Eye (tissue), 1 donor: ENCODE results near the gene YIF1B.
"Not testable (repeated sequence)": the region's sequence is repeated elsewhere in the genome, so short reads cannot be mapped to it uniquely, and the experiment has no call there.

Source experiments
- DNase-seq: peaks from one replicate; pipeline ENCODE4 v3.0.0-alpha.2; 2015

YIF1B gene

DNA sequence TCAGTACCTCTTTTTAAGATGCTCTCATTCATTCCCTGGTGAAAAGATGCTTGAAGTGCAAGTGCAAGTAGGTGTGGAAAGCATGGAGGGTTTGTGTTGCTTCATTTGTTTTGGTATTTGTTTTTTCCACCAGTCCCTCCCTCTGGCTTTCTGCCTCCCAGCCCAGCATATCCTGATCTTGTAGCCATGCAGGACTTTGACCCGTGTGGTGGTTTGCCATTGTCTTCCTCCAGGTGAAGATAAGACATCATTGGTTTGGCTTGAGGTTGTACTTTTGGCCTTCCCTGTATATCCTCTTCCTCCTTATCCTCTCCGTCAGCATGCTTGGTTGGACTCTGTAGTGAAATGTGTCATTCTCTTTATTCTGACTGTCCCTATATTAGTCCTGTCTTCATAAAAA, 42.2 kb downstream of the YIF1B start:
- no peak for DNase-seq

DNA sequence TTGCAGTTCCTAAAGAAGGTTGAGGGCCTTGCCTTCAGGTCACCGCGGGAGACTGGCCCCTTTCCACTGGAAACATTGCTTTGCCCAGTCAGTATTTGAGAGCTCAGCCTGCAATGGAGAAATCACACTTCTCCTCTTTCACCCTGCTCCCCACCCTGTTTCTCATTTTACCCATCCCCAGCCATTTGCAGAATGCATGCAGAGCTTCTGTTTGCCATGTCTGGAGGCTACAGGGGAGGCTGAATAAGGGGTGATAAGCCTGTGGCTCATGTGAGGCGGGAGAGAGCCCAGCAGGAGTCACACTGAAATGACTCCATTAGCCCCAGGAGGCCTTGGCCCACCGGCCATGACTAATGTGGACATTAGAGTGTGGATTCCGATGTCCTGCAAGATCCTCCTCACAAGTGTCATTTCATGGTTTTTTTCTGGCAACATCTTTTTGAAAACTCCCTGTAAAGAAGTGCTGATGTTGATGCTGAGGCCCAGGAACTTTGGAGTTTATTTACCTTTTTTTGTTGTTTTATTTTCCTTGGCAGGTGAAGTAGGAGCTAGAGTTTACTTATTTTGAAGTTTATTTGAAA, 45.1 kb downstream of the YIF1B start:
- DNase-seq = peak; percentile 39

DNA sequence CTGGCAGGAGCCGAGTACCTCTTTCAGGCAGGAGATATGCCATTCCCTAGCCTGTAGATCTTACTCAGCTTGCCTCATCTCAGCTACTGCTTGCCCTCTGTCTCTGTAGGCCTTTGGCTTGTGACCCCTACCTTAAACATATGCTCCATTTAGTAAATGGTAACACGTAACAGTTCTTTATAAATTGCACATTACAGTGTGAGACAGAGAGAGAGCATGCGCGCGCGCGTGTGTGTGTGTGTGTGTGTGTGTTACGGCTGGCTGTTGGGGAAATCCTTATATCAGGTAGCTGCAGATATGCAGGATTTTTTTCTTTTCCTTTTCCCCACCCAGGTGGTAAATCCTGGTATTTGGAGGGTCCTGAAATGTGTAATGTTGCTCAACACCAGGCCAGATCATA, 47.2 kb downstream of the YIF1B start:
- DNase-seq = peak; percentile 25

DNA sequence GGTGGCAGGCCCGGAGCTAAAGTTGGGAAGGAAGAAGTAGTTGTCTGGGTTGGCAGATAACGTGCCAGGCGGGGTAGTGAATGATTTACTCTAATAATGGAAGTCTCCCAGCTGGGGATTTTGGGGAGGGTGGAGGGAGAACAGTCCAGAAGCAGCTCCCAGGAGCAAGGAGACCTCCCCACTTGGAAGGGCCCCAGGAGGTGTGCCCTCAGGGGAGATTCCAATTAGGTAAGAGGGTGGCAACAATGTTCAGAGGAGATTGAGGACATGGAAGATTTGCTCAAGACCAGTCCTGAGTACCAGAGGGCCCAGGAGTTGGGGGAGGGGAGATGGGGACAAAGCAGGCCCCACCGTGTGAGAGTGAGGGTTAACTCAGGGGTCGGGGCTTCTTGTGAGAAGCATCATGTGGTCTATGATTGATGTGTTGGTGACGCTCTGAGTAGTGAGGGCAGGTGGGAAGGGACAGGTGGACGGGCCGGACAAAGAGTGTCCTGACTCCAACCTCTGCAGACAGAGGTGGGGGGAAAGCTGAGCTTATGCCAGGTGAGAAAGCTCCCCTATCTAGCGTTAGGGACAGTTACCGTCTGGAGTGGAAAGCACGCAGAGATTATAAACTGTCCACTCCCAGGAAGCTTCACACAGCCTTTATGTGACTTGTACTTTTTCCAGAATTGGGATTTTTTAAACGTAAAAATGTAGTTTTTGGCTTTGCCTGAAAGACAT, 47.8 kb downstream of the YIF1B start:
- DNase-seq = no peak

DNA sequence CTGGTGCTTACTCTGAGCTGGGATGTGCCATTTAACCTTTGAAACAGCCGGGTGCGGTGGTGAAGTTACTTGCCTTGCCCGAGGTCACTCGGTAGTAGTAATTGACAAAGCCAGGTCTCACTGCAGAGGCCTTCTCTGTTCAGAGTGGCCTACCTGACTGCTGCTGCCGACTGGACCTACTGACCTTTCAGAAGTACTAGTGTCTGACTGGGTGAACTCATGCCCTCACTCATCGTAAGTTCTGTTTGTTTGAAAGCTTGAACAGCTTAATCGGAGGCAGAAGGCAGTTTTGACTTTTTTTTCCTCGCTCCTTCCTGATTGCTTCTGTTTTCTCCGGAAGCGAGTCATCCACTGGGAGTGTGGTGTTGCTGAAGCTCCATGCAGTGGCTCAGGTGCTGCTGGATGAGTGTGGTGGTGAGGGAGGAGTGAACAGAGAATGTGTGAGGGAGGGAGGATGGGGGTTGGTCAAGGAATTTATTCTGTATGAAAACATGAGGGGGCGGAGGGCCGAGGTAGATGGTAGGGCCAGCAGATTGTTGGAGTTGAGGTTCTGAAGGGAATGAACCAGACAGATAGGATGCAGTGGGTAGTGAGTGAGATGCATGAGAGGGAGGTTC, 48.7 kb downstream of the YIF1B start:
- DNase-seq = no peak

DNA sequence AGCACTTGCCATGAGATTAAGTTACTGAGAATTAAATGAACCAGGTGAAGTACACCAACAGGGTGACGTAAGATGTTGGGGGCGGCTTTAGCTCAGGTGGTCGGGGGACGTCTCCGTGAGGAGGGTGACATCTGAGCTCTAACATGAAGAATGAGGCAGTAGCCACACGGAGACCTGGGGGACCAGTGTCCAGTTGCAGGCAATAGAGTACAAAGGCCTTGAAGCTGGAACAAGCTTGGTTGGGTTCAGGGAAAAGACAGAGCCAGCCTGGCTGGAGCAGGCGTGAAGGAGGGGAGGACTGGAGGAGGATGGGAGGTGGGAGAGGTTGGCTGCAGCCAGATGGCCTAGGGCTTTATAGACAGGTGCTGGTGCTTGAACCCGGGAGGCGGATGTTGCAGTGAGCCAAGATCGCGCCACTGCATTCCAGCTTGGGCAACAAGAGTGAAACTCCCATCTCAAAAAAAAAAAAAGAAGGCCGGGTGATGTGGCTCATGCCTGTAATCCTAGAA, 49.8 kb downstream of the YIF1B start:
- DNase-seq = peak; percentile 11

DNA sequence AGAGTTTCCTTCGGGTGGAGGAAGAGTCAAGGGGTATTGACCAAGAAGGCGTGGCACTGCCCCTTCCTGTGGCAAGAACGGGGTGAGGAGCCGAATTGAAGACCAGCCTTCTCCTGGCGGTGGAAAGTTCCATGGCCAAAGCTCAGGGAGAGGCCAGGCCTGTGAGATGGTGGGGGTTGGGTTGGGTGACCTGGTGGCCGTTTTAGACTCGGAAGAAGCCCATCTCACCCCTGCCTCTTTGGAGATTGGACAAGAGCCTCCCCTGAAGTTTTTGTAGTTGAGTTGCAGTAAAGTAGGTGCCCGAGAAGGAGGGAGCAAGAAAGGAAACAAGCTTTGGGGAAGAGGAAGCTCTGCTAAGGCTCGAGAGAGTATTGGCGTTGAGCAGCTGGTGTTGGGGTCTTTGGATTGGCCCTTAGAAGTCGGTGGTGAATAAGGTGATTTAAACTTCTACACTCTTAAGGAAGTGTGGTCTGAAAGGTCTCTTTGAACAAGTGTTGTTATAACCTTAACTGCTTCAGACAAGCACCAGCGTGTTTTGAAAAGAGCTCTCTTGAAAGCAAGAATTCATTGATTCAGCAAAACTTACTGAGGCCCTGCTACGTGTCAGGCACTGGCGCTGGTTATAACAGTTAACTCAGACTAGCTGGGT, 50.4 kb downstream of the YIF1B start:
- peak; percentile 50 for DNase-seq

DNA sequence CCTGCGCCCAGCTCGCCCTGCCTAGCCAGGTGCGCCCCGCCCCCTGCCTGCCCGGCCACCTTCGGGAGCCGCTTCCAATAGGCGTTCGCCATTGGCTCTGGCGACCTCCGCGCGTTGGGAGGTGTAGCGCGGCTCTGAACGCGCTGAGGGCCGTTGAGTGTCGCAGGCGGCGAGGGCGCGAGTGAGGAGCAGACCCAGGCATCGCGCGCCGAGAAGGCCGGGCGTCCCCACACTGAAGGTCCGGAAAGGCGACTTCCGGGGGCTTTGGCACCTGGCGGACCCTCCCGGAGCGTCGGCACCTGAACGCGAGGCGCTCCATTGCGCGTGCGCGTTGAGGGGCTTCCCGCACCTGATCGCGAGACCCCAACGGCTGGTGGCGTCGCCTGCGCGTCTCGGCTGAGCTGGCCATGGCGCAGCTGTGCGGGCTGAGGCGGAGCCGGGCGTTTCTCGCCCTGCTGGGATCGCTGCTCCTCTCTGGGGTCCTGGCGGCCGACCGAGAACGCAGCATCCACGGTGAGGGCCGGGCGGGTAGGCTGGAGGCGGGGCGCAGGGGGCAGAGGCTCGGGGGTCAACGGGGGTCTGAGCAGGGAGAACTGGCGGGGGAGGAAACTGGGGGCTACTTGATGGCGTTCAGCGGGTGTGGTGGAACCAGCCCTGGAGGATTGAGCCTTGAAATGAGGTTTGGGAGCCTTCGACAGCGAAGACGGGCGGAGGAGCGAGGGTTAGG, 51.1 kb downstream of the YIF1B start, which contains the start of gene SPINT2:
SPINT2 (plus strand) TSS at position 88 of the 727 bp plus-strand sequence; CDS start at position 408, 320 bp downstream.
- peak; percentile 88 for DNase-seq

DNA sequence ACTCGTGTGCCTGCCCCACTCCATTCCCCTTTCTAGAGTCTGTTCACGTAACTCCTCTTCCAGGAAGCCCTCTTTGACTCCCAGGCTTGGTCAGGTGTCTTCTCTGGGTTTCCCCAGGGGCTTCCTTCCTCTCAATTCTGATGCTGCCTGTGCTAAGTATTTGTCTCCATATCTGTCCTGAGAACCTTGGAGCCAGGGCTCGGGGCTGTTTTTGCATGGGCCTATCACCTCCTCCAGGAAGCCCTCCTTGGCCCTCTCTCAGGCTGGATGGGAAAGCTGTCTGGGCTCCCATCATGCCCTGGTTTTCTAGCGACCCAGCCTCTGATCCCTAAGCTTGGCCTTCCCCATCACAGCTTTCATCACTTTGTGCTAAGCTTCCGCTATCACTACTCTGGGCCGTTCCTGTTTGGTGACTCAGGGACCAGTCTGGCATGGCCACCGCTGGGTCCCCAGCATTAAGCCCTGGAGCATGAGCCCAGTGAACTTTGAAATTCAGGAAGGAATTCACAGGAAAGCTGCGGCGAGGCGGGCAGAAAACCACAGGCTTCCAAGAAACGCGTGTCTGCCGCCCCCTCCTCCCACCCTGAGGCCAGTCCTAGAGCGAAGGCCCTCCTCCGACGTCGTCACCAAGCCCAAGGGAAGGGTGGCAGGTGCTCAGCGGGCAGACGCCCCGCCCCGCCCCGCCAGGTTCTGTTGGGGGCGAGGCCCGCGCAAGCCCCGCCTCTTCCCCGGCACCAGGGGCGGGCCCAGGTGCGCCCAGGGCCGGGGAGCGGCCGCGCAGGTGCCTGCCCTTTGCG, 51.9 kb downstream of the YIF1B start:
- peak; percentile 80 for DNase-seq

DNA sequence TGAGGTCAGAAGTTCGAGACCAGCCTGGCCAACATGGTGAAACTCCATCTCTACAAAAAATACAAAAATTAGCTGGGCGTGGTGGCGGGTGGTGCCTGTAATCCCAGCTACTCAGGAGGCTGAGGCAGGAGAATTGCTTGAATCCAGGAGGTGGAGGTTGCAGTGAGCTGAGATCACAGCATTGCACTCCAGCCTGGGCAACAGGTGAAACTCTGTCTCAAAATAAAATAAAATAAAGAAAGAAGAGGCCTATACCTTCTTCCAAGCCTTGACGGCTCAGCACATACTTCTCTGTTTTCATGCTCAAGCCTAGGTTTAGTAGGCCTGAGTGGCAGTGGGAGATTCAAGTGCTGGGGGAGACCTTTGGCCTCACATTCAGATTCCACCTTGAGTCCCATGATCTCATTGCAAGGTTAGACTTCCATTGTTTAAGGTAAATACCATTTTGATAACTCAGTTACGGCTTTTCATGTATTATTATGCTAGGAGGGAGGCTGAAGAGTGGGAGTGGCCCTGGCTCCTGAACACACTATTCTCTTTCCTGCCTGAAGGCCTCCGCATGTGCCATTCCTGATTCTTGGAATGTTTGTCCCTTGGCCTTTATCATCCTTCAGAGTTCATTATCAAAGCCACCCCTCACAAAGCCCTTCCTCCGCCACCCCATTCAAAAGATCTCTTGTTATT, 53.0 kb downstream of the YIF1B start:
- DNase-seq = no peak

DNA sequence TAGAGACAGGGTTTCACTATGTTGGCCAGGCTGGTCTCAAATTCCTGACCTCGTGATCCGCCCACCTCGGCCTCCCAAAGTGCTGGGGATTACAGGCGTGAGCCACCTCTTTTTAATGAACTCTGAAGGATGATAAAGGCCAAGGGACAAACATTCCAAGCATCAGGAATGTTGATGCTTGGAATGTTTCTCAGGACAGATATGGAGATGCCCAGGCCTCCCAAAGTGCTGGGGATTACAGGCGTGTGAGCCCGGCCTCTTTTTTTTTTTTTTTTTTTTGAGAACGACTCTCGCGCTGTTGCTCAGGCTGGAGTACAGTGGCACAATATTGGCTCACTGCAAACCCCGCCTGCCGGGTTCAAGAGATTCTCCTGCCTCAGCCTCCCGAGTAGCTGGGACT, 53.8 kb downstream of the YIF1B start:
- DNase-seq = not testable (repeated sequence)

DNA sequence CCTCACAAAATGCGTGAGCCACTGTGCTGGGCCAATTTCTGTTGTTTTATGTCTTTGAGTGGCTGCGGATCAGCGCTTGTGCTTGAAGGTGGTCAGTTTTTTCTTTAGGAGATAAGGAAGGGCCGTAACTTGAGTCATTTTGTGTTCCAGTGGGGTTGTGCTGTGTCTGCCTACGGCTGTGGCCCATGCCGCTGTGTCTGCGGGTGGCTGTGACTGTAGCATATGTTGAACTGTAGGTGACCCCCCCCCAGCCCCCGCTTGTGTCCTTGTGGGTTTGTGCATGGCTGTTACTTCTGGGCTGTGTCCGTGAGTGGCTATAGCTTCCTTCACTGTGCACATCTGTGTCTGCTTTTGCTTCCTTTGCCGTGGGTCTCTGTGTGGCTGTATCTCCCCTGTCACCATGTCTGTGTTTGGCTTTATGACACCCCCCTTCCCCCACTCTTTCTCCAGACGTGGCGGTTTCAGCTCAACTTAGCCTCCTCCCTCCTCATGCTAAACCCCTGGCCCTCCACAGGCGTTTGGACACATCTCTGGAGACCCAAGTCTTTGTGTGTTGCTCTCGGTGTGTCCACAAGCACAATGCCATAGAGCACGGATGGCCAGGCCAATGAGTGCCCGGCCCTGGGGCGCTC, 60.2 kb downstream of the YIF1B start:
- peak; percentile 68 for DNase-seq

DNA sequence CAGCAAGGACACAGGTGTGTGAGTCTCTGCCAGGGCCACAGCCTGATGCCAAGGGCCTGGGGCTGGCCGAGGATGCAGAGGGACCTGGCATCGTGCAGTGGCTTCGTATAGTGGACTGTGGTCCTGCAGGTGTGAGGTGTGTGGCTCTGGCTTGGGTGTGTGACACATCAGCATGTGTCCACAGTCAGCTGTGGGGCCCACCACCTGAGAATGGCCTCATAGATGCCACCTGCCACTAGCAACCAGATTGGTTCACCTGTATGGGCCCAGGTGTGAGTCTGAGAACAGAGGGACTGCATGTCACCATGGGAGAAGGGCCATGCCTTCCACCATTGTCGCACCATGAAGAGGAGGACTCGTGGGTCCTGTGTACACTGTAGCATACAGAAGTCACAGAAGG, 62.0 kb downstream of the YIF1B start:
- no peak for DNase-seq
